GM18858 (cell line): ENCODE results near the gene MAP4K2.

Experiments
- ATAC-seq: cut with Tn5 transposase; IDR thresholded peaks from one replicate; pipeline ENCODE4 v1.9.1; 2021; ENCODE audit not compliant: unreplicated experiment

The MAP4K2 gene

DNA sequence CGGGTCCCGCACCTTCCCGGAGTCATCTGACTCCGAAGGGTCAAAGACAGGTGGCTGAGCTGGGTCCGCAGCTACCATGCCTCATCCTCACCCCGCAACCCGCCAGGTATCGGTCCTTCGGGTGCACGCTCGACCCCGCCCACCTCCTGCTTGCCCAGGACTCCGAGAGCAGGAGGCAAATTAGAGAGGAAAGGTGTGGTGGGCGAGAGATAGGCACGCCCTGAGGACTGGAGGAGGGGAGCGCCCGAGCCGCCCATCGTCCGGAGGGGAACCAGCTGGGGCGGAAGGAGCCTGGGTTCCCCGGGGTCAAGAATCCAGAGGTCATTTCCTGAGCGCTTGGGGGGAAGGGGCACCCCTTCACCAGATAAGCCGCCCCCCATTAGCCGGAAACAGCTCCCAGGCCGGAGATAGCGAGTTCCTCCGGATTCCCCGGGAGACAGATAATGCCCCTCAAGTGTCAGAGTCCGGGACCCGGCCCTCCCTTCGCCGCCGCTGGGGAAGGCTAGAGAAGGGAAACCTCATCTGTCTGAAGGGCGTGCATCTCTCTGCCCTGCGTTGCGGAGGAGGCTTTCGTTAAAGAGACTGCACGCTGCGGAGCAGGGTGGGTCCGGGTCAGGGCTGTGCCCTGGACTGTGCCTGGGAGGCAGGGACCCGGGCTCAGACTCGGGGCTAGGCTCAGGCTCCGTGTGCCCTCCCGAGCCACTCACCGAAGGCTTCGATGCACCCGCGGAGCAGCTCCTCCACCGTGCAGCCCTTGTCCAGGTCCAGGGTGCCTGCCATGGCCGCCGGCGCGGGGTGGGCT lies 60.7 kb downstream of the MAP4K2 start:
- ATAC-seq: no peak

DNA sequence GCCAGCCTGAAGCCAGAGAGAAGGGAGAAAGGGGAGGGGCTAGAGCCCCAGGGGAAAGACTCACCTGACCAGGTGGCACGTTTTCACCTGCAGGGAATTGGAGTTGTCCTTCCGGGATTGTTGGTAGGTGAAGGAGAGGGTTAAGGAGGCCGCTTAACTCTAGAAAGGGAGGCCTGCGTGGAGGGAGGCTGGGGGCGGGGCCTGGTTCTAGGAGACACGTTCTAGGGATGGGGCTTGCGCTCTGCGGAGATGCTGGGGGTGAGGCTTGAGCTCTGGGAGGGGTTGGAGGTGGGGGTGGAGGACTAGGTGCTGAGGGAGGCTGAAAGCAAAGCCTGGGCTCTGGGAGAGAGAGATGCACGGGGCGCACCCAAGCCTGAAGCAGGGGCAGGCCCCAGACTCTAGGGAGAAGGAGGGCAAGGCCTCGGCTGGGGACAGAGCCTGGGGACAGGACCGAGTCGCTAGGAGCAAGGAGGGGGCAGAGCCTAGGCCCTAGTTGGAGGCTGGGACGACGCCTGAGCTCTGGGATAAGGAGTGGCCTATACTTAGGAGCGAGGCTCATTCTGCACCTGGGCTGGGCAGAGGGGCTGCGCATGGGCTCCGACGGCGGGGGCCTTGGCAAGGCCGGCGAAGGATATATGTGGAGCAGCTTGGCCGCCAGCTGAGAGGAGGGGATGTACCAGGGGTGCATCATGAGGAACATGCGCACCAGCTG lies 61.5 kb downstream of the MAP4K2 start:
- no peak for ATAC-seq

DNA sequence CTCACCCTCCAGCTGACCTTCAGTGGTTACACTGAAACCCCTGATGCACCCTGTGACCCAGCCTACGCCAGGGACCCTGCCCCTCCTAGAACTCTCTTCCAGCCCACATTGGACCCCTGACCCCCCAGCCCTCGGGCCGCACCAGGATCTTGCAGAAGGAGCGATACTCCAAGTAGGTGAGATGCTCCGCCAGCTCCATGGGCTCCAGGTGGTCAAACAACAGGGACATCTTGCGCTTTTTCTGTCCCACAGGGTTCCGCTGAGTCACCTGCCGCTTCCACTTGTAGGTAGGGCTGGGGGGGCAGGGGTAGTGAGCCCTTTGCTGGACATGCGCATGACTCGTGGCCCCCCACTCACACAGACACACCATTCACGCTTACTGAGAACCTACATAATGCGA lies 63.1 kb downstream of the MAP4K2 start:
- ATAC-seq: no peak

DNA sequence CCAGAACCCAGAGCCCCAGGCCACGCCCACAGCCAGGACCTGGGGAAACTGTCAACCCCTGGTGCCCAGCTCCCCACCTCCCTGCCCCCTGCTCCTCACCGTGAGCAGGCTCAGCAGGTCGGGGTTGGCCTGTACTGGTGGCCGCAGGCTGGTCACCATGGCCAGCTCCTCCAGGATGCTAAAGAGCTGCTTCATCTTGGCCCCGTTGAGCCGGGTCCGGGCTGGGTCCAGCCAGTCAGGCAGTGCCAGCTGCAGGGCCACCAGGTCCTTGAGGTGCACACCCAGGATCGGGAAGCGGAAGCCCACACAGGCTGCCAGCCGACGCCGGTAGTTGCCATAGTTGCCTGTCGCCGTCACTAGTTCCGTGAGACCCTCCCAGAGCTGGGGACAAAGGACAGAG lies 66.4 kb downstream of the MAP4K2 start:
- no peak for ATAC-seq

DNA sequence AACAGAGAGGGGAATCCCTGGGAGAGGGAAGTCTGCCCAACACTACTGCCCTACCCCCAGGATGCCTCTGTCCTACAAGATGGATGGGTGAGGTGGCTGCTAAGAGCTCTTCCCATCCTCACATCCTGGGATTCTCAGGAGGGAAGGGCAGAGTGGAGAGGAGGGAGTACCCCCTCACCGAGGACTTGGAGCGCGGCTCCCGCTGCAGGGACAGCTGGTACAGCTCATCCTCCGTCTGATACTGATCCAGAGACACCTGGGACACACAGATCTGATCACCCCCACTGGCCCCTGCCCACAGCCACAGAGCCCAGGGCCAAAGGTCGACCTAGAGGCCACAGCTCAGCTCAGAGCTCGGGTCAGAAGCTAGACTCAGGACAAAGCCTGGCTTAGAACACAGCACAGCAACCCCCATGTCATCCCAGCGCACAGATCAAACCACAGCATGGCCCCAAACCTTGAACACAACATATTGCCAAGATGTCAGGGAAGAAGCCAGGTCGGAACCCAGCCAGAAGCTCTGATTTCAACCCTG lies 67.2 kb downstream of the MAP4K2 start:
- no peak for ATAC-seq
